Dermis lymphatic vessel endothelial cell (primary cell): ENCODE results near the gene RHBDF2. TPM values are rescaled to one million over a fixed set of nuclear protein-coding genes. Genes with fewer than 3 reads are reported as not detected.

ENCODE experiments used
- total RNA-seq: library from RNA; depleted of rRNA; stranded (reverse); fragments of >200 nt; gene quantifications from 2 replicates; pipeline ENCODE4 v1.2.1, GENCODE V29; 2014

Gene RHBDF2
- 7.9 and 9.4 TPM in 2 replicates for total RNA-seq

DNA sequence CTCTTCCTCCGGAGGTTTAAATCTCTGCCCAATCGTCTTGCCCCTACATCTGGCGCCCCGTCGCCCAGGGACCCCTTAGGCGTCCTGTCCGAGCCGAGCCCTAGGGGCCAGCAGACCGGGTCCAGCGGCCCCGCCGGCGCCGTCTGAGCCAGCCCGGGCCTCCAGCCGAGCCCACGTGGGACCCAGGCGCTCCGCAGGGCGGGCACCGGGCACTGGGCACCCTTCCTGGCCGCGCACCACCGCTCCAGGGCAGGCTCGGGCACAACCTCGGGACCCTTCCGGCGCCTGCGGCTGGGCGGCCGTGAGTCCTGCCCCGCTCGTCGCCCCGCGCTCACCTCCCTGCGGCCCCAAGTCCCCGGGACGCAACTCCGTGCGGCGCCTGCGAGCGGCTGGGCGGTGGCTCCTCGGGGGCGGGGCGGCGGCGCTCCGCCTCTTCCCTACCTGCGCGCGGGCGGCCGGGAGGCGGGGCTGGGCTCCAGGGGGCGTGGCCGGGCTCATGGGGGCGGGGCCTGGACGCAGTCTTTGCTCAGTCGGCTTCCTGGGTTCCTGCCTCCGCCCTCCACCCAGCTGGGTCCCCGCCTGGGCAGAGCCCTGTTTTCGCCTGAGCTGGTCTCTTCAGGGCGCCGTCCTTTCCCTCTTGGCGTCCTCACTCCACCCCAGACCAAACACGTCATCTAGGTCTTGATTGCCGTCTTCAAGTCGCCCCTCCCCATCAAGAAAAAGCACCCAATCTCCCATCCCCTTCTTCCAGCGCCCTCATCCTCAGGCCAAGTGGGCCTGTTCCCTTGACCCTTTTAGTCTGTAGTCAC, at the start of gene RHBDF2:
Gene RHBDF2, minus strand, starts transcription at position 406 of the 809 bp plus-strand sequence. CDS start 19,899 bp downstream, outside the sequence.

DNA sequence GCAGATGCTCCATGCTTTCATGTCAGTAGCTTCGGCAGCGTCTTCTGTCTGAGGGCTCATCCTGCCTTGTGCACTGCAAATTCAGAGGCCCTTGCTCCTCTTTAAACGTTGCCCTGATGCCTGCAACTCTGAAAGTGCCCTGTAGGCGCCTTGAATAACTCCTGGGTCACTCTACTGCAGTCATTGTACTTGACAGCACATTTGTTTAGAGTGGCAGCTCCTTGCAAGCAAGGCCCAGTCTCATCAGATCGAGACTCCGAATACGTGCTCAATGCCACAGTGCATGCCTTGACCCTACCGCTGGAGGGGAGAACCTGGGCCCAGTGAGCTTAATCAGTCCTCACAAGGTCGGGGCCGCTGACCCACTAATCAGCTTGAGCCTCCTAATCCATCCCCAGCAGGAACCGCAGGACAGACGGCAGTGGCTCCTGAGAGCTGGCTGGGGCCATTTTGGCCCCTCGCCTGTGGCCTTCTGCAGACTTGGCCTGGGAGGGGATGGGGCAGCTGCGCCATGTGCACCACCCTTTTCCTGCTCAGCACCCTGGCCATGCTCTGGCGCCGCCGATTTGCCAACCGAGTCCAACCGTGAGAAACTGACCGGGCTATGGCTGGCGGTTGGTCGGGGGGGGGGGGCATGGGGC, 38.5 kb upstream of the RHBDF2 start, which contains the start of gene PRCD:
Gene PRCD, plus strand, starts transcription at position 414 of the 641 bp plus-strand sequence. Its CDS starts 98 bp downstream, at position 512.

DNA sequence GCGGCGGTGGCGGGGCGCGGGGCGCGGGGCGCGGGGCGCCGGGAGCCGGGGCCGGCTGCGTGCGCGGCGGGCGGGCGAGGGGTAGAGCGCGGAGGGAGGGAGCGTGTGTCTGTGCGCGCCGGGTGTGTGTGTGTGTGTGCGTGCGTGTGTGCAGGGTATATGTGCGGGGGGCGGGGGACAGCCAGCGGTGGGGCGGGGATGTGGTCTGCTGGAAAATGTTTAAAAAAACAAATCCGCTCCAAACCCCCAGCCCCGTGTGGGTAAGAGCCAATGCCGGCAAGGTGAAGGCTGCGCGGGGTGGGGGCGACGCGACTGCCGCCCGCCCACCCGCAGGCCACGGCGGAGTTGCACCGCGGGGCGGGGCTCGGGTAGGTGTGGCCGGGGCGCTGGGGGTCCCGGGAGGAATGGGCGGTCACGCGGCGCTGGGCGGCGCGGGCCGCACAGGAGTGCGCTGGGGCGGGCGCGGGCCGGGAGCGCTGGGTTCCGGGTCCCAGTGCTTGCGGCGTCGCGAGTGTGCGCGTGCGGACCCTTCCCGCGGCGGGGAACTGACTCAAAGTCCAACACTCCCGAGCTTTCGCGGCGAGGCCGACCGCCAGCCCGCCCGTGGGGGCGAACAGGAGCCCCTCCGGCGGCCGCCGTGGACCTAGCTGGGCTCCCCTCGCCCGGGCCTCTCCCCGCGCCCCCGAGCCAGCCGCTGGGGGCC, 36.5 kb upstream of the RHBDF2 start, which contains the start of gene CYGB:
Gene CYGB, minus strand, starts transcription at position 132 of the 703 bp plus-strand sequence. CDS start 167 bp downstream, outside the sequence.

DNA sequence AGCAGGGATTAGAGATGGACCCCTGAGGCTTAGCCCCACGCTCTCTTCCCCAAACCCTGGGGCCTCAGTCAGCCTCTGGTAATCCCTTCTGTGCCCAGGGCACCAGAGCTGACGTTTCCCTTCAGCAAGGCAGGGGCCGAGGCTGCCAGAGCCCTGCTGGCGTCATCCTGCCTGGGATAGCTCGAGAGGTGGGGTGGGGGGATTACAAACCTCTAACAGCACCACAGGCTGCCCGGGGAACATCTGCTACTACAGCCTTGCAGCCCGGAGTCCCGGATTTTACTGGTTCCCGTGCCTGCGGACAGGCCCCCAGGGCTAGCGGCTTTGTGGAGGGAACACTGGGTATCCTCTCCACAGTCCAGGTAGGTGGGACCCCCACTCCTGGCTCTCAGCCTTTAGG, 33.9 kb downstream of the RHBDF2 start, which contains the start of gene AANAT:
Gene AANAT, plus strand, starts transcription at position 238 of the 400 bp plus-strand sequence. CDS start 1,144 bp downstream, outside the sequence.

GRCh38 chr17:76452660-76453430, 48.4 kb downstream of the RHBDF2 start, which contains the start of gene UBE2O:
Gene UBE2O, minus strand, starts transcription at chr17:76453152. Its CDS starts 11 bp downstream, at chr17:76453141.

Other genes with a start within 250 kb of the RHBDF2 start
- gene UBALD2, start 236.1 kb downstream of the RHBDF2 start, total RNA-seq, result 6.4 and 7.9 TPM in 2 replicates
- 8.7 and 11.9 TPM in 2 replicates for gene QRICH2, start 193.1 kb downstream of the RHBDF2 start, total RNA-seq
- gene PRPSAP1, start 147.5 kb downstream of the RHBDF2 start, total RNA-seq, result 98.3 and 149 TPM in 2 replicates
- gene SPHK1, start 116.8 kb downstream of the RHBDF2 start, total RNA-seq, result 263 and 383 TPM in 2 replicates
- 11.7 and 16.2 TPM in 2 replicates for gene UBE2O, start 48.3 kb downstream of the RHBDF2 start, total RNA-seq
- 0.09 TPM in 1 of 2 replicates, not detected in the other for gene AANAT, start 33.8 kb downstream of the RHBDF2 start, total RNA-seq
- gene CYGB, start 36.3 kb upstream of the RHBDF2 start, total RNA-seq, result 0.95 and 3.3 TPM in 2 replicates
- gene PRCD, start 38.6 kb upstream of the RHBDF2 start, total RNA-seq, result 0.17 and 0.54 TPM in 2 replicates
- gene ST6GALNAC2, start 84.4 kb upstream of the RHBDF2 start, total RNA-seq, result 0.11 and 0.17 TPM in 2 replicates
- not detected in 2 replicates for gene ST6GALNAC1, start 142.3 kb upstream of the RHBDF2 start, total RNA-seq
- gene MXRA7, start 209.5 kb upstream of the RHBDF2 start, total RNA-seq, result 110 and 145 TPM in 2 replicates
- gene JMJD6, start 225.2 kb upstream of the RHBDF2 start, total RNA-seq, result 11.6 and 13.7 TPM in 2 replicates
- 20.6 and 26.0 TPM in 2 replicates for gene METTL23, start 225.4 kb upstream of the RHBDF2 start, total RNA-seq
- 146 and 228 TPM in 2 replicates for gene SRSF2, start 235.9 kb upstream of the RHBDF2 start, total RNA-seq
- gene MFSD11, start 236.7 kb upstream of the RHBDF2 start, total RNA-seq, result 24.3 and 34.8 TPM in 2 replicates